HG03159 (cell line): ENCODE results near the gene AGXT.

ENCODE experiments used
- ATAC-seq: cut with Tn5 transposase; IDR thresholded peaks from one replicate; pipeline ENCODE4 v1.9.1; 2021; ENCODE audit warnings: mild to moderate bottlenecking, moderate library complexity; ENCODE audit not compliant: unreplicated experiment

The AGXT gene

GRCh38 chr2:240869109-240869955 lies 708 bp downstream of the AGXT start:
- no peak for ATAC-seq

DNA sequence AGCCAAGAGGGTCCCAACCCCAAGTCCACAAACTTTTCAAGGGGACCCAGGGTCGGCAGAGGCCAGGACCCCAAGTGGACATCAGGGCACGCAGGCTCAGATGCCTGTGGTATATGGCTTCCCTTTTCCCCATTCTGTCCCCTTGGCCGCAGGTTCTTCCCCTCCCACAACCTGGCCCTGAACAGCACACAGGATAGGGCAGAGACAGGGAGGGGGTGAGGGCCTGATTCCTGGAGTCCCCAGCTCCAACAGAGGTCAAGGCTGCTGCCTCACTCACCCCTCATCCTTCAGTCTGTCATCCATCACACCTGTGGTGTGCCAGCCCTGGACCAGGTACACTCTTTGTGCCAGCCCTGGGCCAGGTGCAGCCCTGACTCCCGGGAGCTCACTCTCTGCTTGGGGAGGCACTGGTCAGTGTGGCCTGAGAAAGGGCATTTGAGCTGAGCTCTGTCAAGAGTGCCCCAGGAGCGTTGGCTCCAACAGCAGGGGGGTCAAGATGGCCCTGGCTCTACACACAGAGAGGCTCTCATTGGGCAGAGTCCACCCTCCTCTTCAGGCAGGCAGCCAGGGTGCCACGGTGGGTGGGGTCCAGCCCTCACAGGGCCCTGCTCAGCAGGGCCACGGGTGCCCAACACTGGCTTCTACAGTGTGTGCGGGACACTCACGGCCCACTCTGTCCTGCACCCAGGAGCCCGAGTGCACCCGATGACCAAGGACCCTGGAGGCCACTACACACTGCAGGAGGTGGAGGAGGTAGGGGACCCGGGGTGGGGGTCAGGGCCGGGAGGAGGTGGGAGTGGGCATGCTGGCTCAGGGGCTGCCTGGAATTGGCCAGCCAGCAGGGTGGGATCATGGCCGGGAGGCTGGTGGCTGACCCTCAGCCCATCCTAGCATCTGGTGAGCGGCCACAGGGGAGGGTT lies 1.6 kb downstream of the AGXT start:
- ATAC-seq = no peak

DNA sequence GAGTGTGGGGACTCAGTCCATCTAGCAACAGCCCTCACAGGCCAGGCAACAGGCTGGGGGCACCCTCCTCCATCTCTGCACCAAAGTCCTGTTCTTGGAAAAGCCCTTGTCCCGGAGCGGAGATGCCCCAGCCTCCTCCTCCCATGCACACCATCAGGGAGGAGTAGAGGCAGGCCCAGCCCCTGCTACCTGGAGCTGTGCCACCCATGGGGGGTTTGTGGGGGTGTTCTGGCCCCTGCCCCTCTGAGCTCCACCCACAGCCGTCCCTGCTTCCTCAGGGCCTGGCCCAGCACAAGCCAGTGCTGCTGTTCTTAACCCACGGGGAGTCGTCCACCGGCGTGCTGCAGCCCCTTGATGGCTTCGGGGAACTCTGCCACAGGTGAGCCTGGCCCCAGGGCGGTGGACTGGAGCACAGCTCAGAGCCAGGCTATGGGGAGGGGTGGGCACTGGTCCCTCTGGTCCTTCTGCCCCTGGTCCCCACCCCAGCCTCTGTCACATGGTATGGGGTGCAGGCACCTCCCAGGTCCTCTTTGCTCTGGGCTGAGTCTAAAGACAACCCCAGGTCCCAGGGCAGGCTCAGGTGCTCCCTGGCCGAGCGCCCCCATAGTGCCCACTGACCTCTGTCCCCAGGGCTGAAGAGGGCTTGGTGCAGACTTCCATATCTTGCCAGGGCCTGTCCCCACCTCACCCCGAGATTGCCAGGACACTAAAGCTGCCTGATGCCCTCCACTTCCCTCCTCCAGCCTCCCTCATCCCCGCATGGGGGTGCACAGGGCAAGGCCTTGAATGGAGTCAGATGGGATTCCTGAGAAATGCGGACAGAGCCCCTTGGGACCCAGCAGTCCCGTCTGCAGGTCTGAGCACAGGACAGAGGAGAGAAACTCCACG lies 2.7 kb downstream of the AGXT start:
- ATAC-seq = no peak

DNA sequence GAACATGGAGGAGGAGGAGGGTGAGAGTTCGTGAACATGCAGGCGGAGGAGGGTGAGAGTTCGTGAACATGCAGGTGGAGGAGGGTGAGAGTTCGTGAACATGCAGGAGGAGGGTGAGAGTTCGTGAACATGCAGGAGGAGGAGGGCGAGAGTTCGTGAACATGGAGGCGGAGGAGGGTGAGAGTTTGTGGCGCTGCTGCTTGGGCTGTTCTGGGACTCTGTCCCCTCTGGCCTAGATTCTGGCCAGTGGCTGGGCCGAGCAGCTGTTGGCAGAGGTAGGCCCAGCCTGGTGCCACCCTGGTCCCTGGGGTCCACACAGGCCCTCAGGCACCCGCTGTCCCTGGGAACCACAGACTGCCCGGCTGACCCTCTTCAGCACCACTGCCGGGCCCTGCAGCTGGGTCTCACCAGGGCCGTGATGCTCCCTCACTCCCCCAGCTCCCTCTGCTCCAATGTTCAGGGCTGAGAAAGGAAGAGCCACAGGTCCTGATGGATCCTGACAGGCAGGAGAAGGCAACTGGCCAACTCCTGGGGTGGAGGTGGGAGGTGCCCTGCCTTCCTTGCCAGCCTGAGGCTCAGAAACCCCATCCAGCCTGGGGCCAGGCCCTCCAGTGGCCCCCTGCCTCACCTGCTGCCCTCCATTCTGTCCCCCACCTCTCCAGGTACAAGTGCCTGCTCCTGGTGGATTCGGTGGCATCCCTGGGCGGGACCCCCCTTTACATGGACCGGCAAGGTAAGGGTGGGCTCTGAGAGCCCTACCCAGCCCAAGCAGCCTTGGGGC lies 3.9 kb downstream of the AGXT start:
- no peak for ATAC-seq

DNA sequence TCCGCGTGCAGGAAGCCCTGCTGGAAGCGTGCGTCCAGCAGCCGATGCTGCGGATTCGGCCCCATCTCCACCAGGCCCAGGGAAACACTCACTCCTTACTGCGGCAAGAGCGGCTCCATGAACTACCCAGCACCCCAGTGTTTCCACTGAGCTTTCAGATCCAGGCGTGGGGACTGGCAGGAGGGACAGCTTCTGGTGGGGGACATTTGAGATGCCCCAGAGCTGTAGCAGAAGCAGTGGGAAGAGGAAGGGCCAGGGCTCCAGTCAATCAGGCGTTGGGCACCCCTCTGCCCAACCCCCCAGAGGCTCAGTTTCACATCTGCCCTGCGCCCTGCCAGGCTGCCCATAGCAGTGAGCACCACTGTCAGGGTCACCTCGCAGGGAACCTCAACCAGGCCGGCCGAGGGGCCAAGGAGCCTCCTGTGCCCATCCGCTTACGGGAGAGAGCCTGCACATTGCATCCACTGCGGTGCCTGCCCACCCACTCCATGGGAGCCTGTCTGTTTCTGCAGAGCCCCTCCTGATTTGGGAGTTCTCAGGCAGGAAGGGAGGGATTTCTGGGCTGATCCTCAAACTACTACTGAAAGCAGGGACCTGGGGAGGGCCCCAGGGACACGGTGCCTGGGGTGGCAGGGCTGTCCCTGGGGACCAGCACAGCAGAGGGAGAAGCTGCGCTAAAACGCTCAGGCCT lies 4.6 kb downstream of the AGXT start:
- no peak for ATAC-seq

DNA sequence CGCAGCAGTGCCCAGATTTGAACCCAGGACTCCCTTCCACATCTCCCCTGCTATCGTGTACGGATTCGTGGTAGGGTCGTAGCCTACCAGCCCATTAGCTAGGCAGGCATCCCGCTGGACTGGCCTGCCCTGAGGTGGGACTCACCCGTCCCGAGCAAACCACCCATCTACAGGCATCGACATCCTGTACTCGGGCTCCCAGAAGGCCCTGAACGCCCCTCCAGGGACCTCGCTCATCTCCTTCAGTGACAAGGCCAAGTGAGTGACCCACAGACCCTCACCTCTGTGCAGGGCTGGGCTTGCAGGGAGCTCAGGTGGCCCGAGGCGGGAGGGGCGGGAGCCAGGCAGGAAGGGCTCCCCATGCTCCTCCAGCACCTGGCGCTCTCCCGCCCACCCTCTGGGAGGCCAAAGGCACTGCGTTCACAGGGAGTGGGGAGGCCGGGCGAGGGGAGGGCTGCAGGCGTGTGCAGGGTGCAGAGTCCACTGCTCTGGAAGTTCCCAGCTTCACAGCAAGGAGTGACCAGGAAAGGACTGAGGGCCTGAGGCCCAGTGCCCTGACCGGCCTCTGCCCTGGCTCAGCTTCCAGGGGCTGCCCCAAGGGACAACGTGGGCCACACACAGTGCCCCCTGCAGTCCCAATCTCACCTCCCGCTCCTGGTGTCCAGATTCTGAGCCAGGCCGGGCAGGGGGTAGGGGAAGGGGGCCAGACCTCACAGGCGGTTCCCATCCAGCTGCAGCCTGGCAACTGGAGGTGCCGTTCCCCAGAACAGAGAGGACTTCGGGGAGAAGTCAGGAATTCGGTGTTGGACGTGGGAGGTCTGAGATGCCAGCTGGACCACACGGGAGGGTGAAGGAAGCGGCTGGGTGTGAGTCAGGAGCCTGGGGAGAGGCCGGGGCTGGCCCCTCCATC lies 5.4 kb downstream of the AGXT start:
- no peak for ATAC-seq

DNA sequence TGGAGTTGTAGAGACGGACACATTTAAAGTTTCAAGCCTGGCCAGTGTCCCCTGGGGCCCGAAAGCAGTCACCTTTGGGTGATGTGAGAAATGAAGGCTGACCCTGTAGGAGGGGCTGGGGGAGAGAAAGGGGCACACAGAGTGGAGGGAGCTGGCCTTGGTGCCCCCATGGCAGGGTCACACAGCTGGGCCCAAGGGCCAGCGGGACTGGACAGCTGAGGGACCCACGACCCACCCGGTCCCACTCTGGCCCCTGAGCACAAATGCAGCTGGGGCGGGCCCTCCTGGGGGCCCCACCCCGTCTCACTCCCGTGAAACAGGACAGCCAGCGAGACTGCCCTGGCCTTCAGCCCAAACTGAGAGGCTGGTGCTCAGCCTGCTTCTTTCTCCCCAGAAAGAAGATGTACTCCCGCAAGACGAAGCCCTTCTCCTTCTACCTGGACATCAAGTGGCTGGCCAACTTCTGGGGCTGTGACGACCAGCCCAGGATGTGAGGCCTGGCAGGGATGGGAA lies 6.1 kb downstream of the AGXT start:
- ATAC-seq = no peak

- no peak for ATAC-seq
Measured at GRCh38 chr2:240875228-240876034, 6.8 kb downstream of the AGXT start.

GRCh38 chr2:240876035-240876474 lies 7.4 kb downstream of the AGXT start:
- no peak for ATAC-seq

DNA sequence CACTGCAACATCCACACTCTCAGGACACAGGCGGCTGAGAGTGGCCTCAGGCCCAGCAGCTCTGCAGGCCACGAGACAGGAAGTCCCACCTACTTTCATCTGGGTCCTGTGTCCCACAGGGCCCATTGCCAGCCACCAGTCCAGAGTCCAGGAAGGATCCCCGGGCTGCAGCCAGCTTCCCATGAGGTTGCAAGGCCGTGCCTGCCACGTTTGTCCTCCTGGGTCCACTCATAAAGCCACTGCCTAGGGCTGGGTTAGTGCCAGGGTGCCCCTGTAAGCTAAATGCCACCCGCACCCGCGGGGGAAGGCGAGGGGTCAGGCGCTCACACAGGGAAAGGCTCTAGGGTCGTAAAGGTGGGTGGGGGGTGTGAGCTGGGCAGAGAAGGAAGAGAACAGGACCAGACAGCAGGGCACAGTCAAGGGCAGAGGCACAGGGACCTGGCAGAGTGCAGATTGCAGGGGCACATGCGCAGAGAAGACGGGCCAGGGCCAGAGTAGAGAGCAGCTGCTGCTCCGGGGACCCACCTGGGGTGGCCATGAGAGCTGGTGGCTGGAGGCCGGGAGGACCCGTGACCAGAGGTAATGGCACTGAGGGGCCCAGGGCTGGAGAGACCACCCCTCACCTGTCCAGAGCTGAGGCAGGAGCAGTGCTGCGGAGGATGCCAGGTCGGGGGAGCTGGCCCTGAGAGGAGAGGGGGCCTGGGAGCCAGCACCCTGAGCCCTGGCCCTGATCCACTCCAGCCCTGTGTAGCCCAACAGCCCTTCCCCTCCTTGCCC lies 8.0 kb downstream of the AGXT start:
- no peak for ATAC-seq

- ATAC-seq = no peak
Measured at GRCh38 chr2:240877460-240878340, 9.1 kb downstream of the AGXT start.

DNA sequence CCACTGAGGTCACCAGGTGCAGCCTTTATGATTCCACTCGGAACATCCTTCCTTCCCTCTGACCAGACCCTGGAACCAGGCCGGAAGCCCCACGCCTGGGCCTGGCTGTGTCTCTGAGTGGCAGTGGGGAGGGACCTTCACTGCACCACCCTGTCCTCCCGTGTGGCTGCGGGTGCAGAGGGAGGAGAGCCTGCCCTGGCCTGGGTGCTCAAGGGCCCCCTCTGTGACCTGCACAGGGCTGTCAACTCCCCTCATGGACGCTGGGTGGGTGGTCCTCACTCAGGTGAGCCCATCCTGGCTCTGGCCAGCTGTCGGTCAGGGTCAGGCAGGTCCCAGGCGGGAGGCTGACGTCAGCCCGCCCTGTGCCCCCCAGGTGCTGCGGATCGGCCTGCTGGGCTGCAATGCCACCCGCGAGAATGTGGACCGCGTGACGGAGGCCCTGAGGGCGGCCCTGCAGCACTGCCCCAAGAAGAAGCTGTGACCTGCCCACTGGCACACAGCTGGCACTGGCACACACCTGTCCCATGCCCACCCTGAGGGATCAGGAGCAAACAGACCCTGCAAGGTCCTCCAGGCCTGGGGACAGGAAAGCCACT lies 9.8 kb downstream of the AGXT start:
- no peak for ATAC-seq

GRCh38 chr2:240879105-240879504 lies 10.5 kb downstream of the AGXT start:
- no peak for ATAC-seq

DNA sequence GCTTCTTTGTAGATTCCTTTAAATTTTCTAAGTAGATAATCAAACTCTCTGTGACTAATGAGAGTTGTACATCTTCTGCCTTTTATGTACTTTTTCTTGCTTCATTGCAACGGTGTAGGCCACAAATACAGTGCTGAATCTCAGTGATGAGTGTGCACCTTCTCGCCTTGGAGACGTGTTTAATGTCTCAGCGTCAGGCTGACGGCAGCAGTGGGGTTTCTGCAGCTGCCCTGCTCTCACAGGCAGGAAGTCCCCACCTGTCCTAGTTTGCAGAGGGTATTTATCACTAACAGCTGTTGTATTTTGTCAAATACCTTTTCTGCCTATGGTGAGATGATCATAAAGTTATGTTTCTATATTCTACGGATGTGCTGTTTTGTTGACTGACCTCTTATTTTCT lies 13.3 kb downstream of the AGXT start:
- ATAC-seq = no peak

DNA sequence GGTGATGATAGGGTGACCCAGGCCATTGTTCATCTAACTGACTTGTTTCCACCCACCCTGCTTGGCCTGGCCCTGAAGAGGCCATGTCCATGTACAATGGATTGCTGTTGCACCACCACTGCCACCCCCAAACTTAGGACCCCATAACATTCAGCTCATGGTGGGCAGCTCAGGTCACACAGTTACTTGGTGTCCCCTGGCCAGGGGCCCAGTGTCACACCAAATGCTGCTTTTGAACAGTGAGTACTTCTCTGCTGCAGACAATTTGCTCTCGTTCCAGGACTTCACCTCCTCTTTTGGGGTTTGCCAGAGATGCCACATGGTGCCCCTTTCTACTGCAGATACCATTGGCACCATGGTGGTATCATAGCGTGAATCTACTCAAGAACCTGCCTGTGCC lies 15.6 kb downstream of the AGXT start:
- no peak for ATAC-seq
